Fibroblast of lung (primary cell): Measurements from ENCODE around the gene ZBTB2.

Experiments used
- EZH2 ChIP-seq: IDR thresholded peaks from 2 replicates; pipeline ENCODE4 v1.5.1; 2012; ENCODE audit warnings: low read length, control low read depth, mild to moderate bottlenecking; ENCODE audit errors: missing control alignments
- TF ChIP-seq, protein P1 (sequence below), 2 donors: IDR thresholded peaks in 1 of 2; conservative IDR thresholded peaks in 1 of 2; 1 replicate in 1 of 2; 2 replicates in 1 of 2; pipeline ENCODE4 v1.5.1; 2011 to 2012; ENCODE audit warnings: low read length in 2 of 2, control low read depth in 1 of 2, inconsistent platforms in 1 of 2, low read depth in 1 of 2, mild to moderate bottlenecking in 1 of 2

- TF ChIP-seq, protein P1, sequence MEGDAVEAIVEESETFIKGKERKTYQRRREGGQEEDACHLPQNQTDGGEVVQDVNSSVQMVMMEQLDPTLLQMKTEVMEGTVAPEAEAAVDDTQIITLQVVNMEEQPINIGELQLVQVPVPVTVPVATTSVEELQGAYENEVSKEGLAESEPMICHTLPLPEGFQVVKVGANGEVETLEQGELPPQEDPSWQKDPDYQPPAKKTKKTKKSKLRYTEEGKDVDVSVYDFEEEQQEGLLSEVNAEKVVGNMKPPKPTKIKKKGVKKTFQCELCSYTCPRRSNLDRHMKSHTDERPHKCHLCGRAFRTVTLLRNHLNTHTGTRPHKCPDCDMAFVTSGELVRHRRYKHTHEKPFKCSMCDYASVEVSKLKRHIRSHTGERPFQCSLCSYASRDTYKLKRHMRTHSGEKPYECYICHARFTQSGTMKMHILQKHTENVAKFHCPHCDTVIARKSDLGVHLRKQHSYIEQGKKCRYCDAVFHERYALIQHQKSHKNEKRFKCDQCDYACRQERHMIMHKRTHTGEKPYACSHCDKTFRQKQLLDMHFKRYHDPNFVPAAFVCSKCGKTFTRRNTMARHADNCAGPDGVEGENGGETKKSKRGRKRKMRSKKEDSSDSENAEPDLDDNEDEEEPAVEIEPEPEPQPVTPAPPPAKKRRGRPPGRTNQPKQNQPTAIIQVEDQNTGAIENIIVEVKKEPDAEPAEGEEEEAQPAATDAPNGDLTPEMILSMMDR (conservative IDR thresholded peaks at IDR 0.05 in 1 of 2, IDR thresholded peaks at IDR 0.05 in 1 of 2; ENCODE audit: low read depth in 1 of 2, low read length in 2 of 2), result no peak
- TF ChIP-seq EZH2, result no peak
Observed at GRCh38 chr6:151365233-151365632, 26.1 kb downstream of the ZBTB2 start.
